Measurements from ENCODE around the gene TESPA1.
"Not testable (repeated sequence)": the region's sequence is repeated elsewhere in the genome, so short reads cannot be mapped to it uniquely, and the experiment has no call there.

Gene TESPA1

DNA sequence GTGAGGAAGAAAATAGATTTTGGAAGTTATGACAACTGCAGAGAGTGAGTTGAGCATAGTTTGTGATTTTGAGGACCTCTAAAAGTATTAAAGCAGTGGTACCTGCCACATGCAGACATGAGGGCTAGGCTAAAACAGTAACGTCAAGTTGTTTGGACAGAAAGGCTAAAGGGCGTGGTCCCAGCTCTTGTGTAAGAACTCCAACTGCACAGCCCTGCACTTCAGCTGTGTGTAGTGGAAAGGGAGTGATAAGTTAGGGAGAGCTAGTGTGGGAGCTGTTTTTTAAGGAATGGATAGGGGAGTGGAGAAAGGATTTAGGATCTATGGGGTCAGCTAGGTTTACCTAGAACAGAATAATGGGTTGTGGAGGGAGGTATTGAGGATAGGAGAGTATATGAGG, 39.5 kb downstream of the TESPA1 start:
- DNase-seq = no peak

DNA sequence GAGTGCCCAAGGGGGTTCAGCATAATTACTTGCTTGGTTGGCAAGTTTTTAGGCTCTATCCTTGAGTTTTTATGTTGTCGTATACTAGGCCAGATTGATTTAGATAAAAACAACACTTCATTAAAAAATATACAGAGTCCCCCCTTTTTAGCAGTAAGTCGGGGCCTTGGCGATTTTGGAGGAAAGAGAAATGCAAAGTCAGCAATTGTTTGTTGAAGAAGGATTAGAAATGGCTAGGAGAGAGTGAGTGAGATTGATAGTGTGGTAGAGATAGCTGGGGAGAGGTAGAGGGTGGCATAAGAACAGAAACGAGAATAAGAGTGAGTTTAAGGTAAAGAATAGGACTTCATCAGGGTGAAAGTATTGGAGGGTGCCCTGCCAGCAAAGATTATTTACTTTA, 41.3 kb downstream of the TESPA1 start:
- not testable (repeated sequence) for DNase-seq

DNA sequence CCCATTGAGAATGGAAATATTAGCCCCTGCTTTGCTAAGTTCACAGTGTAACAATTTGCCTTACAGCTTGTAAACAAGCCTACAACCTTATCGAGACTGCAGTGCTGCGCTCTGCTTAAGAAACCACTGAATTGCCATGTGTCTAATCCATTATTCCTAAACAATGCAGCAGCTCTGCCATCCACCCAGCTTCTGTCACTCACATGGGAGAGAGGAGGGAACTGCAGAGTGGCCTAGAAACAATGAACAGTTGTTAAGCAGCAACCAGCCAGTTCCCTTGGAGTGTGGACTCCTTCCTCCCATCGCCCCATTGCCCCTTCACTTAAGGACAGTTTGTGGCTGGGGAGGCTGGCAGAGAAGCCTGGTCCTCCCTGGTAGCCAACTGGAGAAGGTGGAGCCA, 42.9 kb downstream of the TESPA1 start:
- DNase-seq = no peak

DNA sequence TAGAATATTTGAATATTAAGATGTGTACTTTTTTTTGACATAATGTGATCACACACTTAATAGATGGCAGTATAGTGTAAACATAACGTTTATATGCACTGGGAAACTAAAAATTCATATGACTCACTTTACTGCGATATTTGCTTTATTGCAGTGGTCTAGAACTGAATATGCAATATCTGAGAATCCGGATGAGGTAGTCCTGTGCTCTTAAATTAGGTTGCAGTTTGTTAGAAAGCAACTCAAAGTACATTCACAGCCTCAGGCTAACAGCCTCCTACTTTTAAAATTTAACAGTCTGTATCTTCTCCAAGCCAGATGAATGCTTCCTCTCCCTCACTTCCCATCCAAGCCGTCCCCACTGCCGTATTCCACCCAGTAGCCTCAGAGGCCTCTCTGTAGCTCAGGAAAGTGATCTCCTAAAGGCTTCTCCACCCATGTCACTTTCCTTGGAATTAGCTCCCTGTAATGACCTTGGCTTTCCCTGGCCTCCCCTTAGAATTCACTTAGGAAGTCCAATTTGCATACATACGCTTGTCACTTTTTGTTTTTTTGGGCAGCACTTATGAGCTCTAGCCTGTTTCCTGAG, 43.7 kb downstream of the TESPA1 start:
- DNase-seq = no peak

DNA sequence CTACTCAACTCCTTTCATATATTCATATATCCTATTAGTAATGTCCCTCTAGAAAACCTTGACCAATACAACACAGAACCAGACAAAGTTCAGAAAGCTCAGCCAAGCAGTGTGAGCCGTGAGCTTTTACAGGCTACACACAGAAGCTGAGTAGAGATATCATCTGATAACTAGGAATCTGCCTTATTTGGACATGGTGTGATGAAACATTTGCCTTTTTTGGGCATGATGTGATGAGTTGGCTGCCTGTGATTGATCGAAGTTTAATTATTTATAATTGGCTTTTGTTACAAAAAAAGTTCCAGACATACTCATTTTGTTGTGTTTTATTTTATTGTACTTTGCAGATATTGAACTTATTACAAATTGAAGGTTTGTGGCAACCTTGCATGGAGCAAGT, 46.6 kb downstream of the TESPA1 start:
- DNase-seq = no peak

DNA sequence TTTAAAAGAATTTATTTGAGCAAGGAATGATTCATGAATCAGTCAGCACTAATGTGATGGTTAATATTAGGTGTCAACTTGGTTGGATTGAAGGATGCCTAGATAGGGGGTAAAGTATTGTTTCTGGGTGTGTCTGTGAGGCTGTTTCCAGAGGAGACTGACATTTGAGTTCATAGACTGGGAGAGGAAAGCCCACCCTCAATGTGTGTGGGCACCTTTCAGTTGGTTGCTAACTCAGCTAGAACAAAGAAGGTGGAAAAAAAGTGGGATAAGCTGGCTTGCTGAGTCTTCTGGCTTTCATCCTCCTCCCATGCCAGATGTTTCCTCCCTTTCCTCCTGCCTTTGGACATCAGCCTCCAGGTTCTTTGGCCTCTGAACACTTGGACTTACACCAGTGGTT, 47.2 kb downstream of the TESPA1 start:
- DNase-seq = no peak

DNA sequence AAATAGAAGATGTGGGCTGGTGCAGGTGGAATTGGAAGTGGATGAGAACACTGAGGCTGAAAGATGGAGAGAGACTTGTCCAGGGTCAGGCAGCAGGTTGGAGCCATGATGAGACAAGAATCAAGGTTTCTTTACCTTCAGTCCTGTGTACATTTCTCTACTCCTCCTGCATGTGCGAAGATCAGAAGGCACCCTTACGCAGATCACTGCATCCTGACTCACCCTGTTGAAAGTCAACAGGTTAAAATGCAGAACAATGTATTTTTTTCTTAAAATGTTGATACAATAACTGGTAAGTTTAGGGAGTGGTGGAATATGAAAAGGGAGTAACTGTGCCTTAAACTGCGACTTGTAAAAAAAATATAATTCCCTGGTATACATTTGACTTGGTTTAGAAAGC, 47.8 kb downstream of the TESPA1 start:
- DNase-seq = no peak

DNA sequence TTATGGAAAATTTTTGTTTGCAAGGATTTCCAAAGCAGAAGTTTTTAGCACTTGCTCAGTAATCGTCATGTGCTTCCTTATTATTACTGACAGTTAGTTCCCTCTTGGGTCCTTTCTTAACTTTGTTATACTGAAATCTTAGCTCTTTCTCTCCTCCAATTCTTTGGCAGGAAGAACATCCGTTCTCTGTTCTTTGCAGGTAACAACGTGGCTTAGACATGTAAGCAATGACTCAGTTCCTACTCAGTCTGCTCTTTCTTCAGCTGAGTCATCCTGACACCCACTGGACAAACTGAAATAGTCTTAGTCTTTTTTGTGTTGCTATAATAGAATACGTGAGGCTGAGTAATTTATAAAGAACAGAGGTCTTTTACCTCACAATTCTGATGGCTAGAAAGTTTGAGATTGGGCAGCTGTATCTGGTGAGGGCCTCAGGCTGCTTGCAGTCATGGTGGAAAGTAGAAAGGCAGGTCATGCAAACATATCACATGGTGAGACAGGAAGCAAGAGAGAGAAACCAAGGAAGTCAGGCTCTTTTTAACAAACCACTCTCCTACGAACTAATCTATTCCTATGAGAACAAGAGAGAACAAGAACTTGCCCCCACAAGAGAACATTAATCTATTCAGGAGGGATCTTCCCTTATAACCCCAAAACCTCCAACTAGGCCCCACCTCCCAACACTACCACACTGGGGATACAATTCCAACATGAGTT, 49.2 kb downstream of the TESPA1 start:
- no peak for DNase-seq

DNA sequence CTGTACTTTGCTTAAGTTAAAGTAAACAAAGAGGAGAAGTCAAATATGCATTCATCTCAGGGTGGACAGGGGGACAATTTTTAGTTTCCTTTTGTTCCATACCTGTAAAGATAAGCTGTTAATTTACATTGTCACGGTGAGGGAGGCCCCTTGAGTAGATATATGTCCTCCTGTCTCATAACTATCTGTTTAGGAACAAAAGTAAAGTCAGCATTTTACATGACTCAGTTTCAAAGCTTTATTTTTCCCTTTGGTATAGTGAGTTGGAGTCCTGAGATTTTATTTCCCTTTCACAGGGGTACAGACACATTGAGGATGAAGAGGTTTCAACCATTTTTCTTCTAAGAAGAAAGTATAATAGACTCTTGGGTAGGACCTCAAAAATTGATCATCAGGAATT, 50.1 kb downstream of the TESPA1 start:
- no peak for DNase-seq

DNA sequence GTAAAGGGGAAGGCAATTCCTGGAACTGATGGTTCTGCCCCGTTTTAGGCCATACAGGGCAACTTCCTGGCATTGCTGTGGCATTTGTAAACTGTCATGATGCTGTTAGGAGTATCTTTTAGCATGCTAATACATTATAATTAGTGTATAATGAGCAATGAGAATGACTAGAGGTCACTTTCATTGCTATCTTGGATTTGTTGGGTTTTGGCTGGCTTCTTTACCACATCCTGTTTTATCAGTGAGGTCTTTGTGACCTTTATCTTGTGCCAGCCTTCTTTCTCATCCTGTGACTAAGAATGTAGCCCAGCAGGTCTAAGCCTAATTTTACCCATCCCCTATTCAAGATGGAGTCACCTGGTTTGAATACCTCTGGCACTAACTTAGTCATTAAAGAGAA, 51.2 kb downstream of the TESPA1 start:
- no peak for DNase-seq

DNA sequence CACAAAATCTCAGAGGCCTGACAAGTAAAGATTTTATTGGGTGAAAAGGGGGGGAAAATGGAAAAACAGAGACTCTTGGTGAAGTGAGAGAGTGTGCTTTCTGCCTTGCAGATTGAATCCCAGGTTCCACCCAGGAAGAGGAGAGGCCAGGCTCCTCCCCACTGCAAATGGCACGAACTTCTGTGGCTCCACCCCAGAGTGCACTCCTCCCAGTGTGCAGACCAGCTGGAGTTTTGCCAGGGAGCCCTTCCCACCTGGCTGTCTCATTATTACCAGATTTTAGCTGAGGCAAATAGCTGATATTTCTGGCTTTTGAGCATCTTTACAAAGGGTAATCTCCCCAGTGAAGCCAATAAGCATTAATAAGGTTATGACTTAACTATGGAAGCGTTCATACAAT, 51.9 kb downstream of the TESPA1 start:
- no peak for DNase-seq

DNA sequence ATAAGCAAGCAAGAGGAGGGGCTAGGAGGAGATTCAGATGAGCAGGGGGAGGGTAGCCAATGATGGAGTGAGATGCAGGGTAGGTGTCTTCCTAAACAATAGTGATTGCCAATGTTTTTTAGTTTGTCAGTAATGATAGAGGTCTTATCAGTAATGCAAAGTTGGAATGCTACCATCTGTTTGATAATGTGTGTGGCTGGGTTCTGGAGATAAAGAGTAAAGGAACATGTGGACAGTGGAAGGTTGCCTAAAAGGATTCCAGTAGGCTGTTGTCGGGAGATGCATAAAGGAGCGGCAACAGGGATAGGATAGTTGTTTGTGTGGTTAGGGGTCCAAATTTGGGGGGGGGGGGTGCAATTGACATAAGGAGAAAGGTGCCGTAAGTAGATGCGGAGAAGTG, 52.5 kb downstream of the TESPA1 start:
- DNase-seq = no peak

DNA sequence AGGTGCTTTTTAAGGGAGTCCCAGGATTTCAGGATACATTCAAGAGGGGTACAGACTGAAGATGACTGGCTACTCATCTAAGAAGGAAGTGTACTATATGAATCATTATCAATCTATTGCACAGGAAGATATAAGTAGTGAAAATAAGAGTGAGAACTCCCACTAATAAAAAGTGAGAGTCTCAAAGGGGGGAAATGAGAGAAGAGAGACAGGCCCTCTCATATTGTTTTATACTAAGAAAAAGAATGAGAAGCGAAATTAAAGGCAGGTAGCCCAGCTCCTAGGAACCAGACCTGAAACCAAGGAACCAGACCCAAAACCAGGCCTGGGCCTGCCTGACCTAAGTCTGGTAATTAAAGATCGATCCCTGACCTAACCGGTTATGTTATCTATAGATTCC, 54.6 kb downstream of the TESPA1 start:
- no peak for DNase-seq

DNA sequence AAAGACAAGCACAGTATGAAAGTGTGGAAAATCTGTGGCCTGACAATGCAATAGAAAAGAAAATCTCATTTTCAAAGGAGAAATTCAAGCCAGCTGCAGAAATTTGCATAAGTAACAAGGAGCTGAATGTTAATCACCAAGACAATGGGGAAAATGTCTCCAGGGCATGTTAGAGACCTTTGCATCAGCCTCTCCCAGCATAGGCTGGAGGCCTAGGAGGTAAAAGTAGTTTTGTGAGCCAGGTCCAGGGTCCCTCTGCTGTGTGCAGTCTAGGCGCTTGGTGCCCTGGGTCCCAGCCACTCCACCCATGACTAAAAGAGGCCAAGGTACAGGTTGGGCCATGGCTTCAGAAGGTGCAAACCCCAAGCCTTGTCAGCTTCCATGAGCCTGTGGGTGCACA, 58.3 kb downstream of the TESPA1 start:
- no peak for DNase-seq

DNA sequence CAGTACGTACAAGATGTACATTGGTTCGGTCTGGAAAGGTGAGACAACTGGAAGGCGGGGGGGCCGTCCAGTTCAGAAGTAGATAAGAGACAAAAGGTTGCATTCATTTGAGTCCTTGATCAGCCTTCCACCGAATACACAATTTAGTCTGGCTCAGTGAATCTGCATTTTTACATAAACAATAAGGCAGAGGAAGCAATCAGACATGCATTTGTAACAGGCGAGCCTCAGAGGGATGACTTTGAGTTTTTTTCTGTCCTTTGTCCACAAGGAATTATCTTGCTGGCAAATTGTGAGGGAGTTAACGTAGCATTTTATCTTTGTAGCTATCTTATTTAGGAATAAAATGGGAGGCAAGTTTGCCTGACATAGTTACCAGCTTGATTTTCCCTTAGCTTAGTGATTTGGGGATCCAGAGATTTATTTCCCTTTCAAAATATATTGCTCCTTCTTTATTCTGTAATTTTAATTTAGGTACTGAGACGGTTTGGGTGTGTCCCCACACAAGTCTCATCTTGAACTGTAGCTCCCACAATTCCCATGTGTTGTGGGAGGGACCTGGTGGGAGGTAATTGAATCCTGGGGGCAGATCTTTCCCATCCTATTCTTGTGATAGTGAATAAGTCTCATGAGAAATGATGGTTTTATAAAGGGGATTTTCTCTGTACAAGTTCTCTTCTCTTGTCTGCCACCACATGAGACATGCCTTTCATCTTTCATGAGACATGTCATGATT, 59.4 kb downstream of the TESPA1 start:
- no peak for DNase-seq

DNA sequence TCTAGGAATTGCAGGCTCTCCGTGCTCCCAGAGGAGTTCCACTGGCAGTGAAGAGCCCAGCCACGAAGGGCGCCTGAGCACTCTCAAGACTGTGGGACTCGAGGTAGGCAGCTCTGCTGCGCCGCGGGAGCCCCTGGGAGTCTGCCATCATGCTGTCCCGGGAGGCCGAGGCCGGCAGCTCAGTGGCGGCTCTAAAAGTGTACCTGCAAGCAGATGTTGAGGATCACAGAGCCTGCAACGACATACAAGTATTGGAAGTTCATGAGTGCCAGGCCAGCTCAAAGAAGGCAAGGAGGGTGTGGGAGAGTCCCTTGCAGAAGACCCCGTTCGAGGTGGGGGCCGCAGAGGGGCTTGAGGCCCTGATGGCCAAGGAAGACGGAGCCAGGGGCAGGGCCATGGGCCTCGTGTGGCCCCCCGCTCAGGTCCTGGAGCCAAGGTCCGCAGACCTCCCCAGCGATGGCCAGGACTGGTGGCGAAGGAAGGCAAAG, 67.5 kb downstream of the TESPA1 start:
- DNase-seq = no peak
